ENCODE results near the gene LDB2. TPM values are rescaled to one million over a fixed set of nuclear protein-coding genes. Genes with fewer than 3 reads are reported as not detected.

The LDB2 gene
- total RNA-seq, 1 donor from 2014 or later: 4.9 TPM

- Histone ChIP-seq H3K4me1 (ENCODE audit: insufficient read depth, low read length) (peaks cover 6% of the 10 kb centered on the region), H3K79me2 (ENCODE audit: insufficient read depth, low read length) (no peaks in the 10 kb centered on the region), H3K27me3 (ENCODE audit: insufficient read depth, low read length) (no peaks in the 10 kb centered on the region), H3K9me3 (ENCODE audit: insufficient read depth, low read depth, low read length) (no peaks in the 10 kb centered on the region), H3K4me2 (ENCODE audit: low read length) (no peak overlapping the region), H3K36me3 (ENCODE audit: insufficient read depth, low read length) (no peaks in the 10 kb centered on the region), H2AFZ (ENCODE audit: low read depth, low read length) (no peak overlapping the region), H3K4me3 (ENCODE audit: insufficient read depth, low read depth, low read length) (no peak overlapping the region), H4K20me1 (ENCODE audit: insufficient read depth, low read length) (no peaks in the 10 kb centered on the region), H3K27ac (ENCODE audit: low read depth, low read length) (no peak overlapping the region), H3K9ac (ENCODE audit: low read length) (no peak overlapping the region)
- H3K4me3 Mint-ChIP-seq (ENCODE audit: unreplicated experiment): no peak overlapping the region
- H3K9me3 Mint-ChIP-seq (ENCODE audit: unreplicated experiment): no peaks in the 10 kb centered on the region
- H3K36me3 Mint-ChIP-seq (ENCODE audit: low read depth, unreplicated experiment): peaks cover 2% of the 10 kb centered on the region
- peaks cover 5% of the 10 kb centered on the region for H3K4me1 Mint-ChIP-seq (ENCODE audit: low read depth, unreplicated experiment)
- no peak for FAIRE-seq
- no peak for DNase-seq (ENCODE audit: low read depth)
- no peaks in the 10 kb centered on the region for H3K27me3 Mint-ChIP-seq (ENCODE audit: low read depth, unreplicated experiment)
- no peak overlapping the region for H3K27ac Mint-ChIP-seq (ENCODE audit: unreplicated experiment)
- no peak for TF ChIP-seq EZH2 (IDR thresholded peaks at IDR 0.05; ENCODE audit: insufficient read depth, low read length)
- TF ChIP-seq CTCF (IDR thresholded peaks at IDR 0.05; ENCODE audit: insufficient read depth, low read depth, low read length): no peak
Measured at GRCh38 chr4:16788868-16789267, 109.6 kb downstream of the LDB2 start.

GRCh38 chr4:16785793-16786527 lies 112.5 kb downstream of the LDB2 start:
- Mint-ChIP-seq H3K36me3 (ENCODE audit: low read depth, unreplicated experiment) (peaks cover 2% of the 10 kb centered on the region), H3K4me1 (ENCODE audit: low read depth, unreplicated experiment) (peaks cover 5% of the 10 kb centered on the region), H3K4me3 (ENCODE audit: unreplicated experiment) (no peak overlapping the region), H3K27ac (ENCODE audit: unreplicated experiment) (no peak overlapping the region), H3K9me3 (ENCODE audit: unreplicated experiment) (peaks cover 2% of the 10 kb centered on the region), H3K27me3 (ENCODE audit: low read depth, unreplicated experiment) (peaks cover 2% of the 10 kb centered on the region)
- TF ChIP-seq CTCF (IDR thresholded peaks at IDR 0.05; ENCODE audit: insufficient read depth, low read depth, low read length) (no peak), EZH2 (IDR thresholded peaks at IDR 0.05; ENCODE audit: insufficient read depth, low read length) (no peak)
- no peaks in the 10 kb centered on the region for H3K27me3 ChIP-seq (ENCODE audit: insufficient read depth, low read length)
- H3K9ac ChIP-seq (ENCODE audit: low read length): no peak overlapping the region
- H3K9me3 ChIP-seq (ENCODE audit: insufficient read depth, low read depth, low read length): no peaks in the 10 kb centered on the region
- FAIRE-seq: no peak
- DNase-seq (ENCODE audit: low read depth): peak; percentile 87
- peaks cover 6% of the 10 kb centered on the region for H3K4me1 ChIP-seq (ENCODE audit: insufficient read depth, low read length)
- peak overlapping the region; percentile 15 for H3K4me2 ChIP-seq (ENCODE audit: low read length)
- H3K27ac ChIP-seq (ENCODE audit: low read depth, low read length): no peak overlapping the region
- H4K20me1 ChIP-seq (ENCODE audit: insufficient read depth, low read length): no peaks in the 10 kb centered on the region
- H3K4me3 ChIP-seq (ENCODE audit: insufficient read depth, low read depth, low read length): no peak overlapping the region
- no peaks in the 10 kb centered on the region for H3K36me3 ChIP-seq (ENCODE audit: insufficient read depth, low read length)
- H3K79me2 ChIP-seq (ENCODE audit: insufficient read depth, low read length): no peaks in the 10 kb centered on the region
- H2AFZ ChIP-seq (ENCODE audit: low read depth, low read length): no peak overlapping the region

DNA sequence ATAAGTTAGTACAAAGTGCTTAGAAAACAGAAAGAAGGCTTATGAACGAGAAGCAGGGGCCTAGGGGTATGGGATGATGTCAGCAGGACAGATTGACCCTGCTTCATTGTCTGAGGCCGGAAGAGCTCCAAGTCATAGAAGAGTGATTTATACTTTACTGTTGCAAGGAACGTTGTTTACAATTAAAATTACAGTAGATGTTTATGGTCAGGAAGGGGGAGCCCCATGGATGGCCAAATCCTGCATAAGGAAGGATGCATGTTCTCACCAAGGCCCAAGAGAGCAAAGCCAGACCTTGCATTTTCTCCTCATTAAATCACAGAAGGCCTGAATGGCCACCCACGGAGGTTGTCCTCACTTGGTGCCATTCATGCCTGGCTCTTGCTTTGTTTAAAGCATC lies 115.3 kb downstream of the LDB2 start:
- DNase-seq (ENCODE audit: low read depth) (no peak), FAIRE-seq (no peak)
- Histone ChIP-seq H3K4me1 (ENCODE audit: insufficient read depth, low read length) (peaks cover 9% of the 10 kb centered on the region), H3K27me3 (ENCODE audit: insufficient read depth, low read length) (no peaks in the 10 kb centered on the region), H3K4me2 (ENCODE audit: low read length) (no peak overlapping the region), H3K27ac (ENCODE audit: low read depth, low read length) (no peak overlapping the region), H3K9me3 (ENCODE audit: insufficient read depth, low read depth, low read length) (no peaks in the 10 kb centered on the region), H3K36me3 (ENCODE audit: insufficient read depth, low read length) (no peaks in the 10 kb centered on the region), H4K20me1 (ENCODE audit: insufficient read depth, low read length) (no peaks in the 10 kb centered on the region), H3K79me2 (ENCODE audit: insufficient read depth, low read length) (no peaks in the 10 kb centered on the region), H3K4me3 (ENCODE audit: insufficient read depth, low read depth, low read length) (no peak overlapping the region), H3K9ac (ENCODE audit: low read length) (no peak overlapping the region), H2AFZ (ENCODE audit: low read depth, low read length) (no peak overlapping the region)
- H3K36me3 Mint-ChIP-seq (ENCODE audit: low read depth, unreplicated experiment): no peaks in the 10 kb centered on the region
- no peak overlapping the region for H3K4me3 Mint-ChIP-seq (ENCODE audit: unreplicated experiment)
- no peak overlapping the region for H3K27ac Mint-ChIP-seq (ENCODE audit: unreplicated experiment)
- H3K27me3 Mint-ChIP-seq (ENCODE audit: low read depth, unreplicated experiment): peaks cover 2% of the 10 kb centered on the region
- TF ChIP-seq EZH2 (IDR thresholded peaks at IDR 0.05; ENCODE audit: insufficient read depth, low read length) (no peak), CTCF (IDR thresholded peaks at IDR 0.05; ENCODE audit: insufficient read depth, low read depth, low read length) (no peak)
- H3K9me3 Mint-ChIP-seq (ENCODE audit: unreplicated experiment): peaks cover 2% of the 10 kb centered on the region
- no peaks in the 10 kb centered on the region for H3K4me1 Mint-ChIP-seq (ENCODE audit: low read depth, unreplicated experiment)

Data from astrocyte (in vitro differentiated cells and primary cell).